ENCODE results near the gene SMIM27.

GRCh38 chr9:32516241-32516640, 35.9 kb upstream of the SMIM27 start:
- TF ChIP-seq NCOA1 (CRISPR knock-in tag; IDR thresholded peaks at IDR 0.05) (no peak), PATZ1 (CRISPR knock-in tag; IDR thresholded peaks at IDR 0.05) (no peak), CTCF (CRISPR knock-in tag; IDR thresholded peaks at IDR 0.05) (no peak), FOXM1 (CRISPR knock-in tag; IDR thresholded peaks at IDR 0.05) (no peak)

Data from HepG2 (cell line).